ENCODE measurements around the gene ADCY10.
"Not testable (repeated sequence)": the region's sequence is repeated elsewhere in the genome, so short reads cannot be mapped to it uniquely, and the experiment has no call there.

Gene ADCY10

DNA sequence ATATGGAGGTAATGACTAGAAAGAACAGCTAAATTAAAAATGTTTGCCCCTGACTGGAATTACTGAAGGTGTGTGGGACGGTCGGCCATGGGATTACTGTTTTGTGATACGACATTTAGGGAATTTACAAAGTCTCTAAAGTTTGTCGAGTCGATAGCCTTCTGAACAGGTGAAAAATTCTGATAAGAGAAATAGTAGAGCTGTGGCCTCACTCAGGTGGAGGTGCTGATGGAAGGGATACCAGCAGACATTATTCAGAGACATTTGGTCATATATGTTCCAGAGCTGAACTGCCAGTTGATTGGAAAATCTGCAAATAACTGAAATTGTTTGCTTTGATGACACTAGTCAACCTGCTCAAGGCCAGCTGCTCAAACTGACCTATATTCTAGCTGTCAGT, 71.1 kb downstream of the ADCY10 start:
- DNase-seq (ENCODE audit: low read depth): no peak
- H3K4me3 ChIP-seq (ENCODE audit: low read depth, low read length): no peak overlapping the region
- TF ChIP-seq, protein P1, sequence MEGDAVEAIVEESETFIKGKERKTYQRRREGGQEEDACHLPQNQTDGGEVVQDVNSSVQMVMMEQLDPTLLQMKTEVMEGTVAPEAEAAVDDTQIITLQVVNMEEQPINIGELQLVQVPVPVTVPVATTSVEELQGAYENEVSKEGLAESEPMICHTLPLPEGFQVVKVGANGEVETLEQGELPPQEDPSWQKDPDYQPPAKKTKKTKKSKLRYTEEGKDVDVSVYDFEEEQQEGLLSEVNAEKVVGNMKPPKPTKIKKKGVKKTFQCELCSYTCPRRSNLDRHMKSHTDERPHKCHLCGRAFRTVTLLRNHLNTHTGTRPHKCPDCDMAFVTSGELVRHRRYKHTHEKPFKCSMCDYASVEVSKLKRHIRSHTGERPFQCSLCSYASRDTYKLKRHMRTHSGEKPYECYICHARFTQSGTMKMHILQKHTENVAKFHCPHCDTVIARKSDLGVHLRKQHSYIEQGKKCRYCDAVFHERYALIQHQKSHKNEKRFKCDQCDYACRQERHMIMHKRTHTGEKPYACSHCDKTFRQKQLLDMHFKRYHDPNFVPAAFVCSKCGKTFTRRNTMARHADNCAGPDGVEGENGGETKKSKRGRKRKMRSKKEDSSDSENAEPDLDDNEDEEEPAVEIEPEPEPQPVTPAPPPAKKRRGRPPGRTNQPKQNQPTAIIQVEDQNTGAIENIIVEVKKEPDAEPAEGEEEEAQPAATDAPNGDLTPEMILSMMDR (IDR thresholded peaks at IDR 0.05; ENCODE audit: low read depth, low read length, missing control alignments): no peak

DNA sequence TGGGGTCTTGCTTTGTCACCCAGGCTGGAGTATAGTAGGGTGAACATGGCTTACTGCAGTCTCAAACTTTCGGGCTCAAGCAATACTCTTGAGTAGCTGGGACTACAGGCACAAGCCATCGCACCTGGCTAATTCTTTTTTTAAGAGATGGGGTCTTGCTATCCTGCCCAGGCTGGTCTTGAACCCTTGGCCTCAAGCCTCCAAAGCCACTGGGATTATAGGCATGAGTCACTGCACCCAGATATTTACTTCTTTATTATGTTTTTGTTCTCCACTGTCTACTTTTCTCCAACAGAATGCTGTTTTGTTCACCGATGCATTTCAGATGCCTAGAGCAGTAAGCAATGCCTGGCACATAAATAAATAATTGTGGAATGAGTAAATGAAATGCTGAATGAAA, 72.4 kb downstream of the ADCY10 start:
- TF ChIP-seq, protein P1 (IDR thresholded peaks at IDR 0.05; ENCODE audit: low read depth, low read length, missing control alignments): no peak
- no peak for DNase-seq (ENCODE audit: low read depth)
- H3K4me3 ChIP-seq (ENCODE audit: low read depth, low read length): no peak overlapping the region

DNA sequence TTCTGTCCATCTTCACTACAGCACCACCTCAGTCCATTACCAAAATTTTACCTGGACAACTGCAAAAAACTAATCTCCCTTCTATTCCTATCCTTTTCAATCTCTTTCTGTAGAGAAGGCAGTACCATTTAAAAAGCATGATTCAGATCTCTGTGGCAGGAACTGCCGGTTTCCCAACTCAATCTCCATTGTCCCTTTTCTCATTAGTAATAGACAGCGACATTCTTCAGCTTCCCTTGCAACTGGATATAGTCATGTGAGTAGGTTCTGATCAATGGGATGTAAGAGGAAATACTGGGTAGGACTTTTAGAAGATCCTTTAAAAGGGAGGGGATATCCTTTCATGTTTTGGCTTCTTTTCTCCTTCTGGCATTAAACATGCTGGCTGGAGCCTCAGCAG, 74.9 kb downstream of the ADCY10 start:
- TF ChIP-seq, protein P1 (IDR thresholded peaks at IDR 0.05; ENCODE audit: low read depth, low read length, missing control alignments): no peak
- no peak overlapping the region for H3K4me3 ChIP-seq (ENCODE audit: low read depth, low read length)
- DNase-seq (ENCODE audit: low read depth): no peak

DNA sequence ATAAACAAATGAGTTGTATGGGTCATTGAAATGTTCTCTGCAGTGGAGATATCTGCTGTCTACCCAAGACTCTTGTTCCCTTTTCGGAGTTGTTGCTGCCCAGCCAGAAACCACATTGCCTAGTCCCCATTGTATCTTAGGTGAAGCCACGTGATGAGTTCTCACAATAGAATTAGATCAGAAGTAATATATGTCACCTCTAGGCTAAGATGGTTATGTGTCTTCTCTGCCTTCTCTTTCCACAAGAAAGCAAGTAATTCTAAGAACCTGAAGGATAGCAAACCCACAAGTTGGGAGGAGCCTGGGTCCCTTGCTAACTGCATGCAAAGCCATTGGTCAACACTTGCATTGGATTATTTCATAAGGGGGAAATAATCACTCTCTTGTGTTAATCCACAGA, 76.6 kb downstream of the ADCY10 start:
- no peak overlapping the region for H3K4me3 ChIP-seq (ENCODE audit: low read depth, low read length)
- TF ChIP-seq, protein P1 (IDR thresholded peaks at IDR 0.05; ENCODE audit: low read depth, low read length, missing control alignments): no peak
- DNase-seq (ENCODE audit: low read depth): no peak

DNA sequence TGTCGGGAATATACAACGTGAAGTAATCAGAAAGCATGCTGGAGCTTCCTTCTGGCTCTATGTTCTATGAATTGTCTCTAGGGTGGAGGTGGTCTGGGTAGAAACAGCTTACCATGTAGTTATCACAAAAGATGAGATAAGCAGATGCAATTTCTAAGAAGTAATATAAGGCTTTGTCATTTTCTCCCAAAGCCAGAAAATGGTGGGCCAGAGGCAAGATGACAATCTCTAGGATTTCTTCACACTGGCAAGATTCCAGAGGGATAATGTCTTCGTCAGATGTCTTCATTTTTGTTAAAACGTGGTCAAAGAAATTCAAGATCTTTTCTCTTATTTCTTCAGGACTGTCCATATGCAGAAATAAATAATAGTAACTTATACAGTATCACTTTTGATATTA, 77.7 kb downstream of the ADCY10 start:
- TF ChIP-seq, protein P1 (IDR thresholded peaks at IDR 0.05; ENCODE audit: low read depth, low read length, missing control alignments): no peak
- no peak for DNase-seq (ENCODE audit: low read depth)
- H3K4me3 ChIP-seq (ENCODE audit: low read depth, low read length): no peak overlapping the region

DNA sequence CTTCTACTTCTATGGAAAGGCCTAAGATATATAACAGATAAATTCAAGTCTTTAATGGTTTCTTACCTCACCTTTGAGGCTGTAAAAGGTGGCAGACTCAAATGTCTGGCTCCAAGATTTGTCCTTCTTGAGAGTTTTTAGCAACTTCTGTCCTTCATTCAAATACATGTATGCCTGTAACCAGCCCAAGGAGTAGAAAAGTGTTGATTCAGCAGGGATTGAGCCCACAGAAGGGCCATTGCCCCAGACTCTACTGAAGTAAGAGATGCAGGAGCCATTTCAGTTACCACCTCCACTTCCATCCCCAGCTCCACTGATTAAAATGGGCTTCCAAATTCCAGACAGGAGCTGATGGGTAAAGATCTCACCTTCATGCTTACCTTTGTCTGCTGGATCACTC, 80.0 kb downstream of the ADCY10 start:
- DNase-seq (ENCODE audit: low read depth): no peak
- no peak overlapping the region for H3K4me3 ChIP-seq (ENCODE audit: low read depth, low read length)
- TF ChIP-seq, protein P1 (IDR thresholded peaks at IDR 0.05; ENCODE audit: low read depth, low read length, missing control alignments): no peak

DNA sequence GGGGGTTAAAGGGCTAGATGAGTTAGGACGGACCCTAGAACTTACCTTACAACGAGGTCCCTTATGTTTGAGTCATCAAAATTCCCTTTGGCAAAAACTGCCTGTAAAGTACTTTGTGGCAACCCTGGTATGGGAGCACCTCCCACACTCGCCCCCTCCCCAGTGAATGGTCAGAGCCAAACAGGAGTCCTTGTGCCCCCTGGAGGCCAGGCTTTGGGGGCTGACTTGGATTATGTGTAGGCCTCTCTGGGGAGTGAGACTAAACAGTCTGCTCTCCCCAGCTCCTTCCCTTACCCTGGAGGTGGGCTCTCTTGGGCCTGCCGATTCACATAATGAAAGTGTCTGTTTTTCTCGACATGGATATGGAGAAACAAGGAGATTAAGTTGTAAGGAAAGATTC, 81.2 kb downstream of the ADCY10 start:
- TF ChIP-seq, protein P1 (IDR thresholded peaks at IDR 0.05; ENCODE audit: low read depth, low read length, missing control alignments): no peak
- no peak for DNase-seq (ENCODE audit: low read depth)

DNA sequence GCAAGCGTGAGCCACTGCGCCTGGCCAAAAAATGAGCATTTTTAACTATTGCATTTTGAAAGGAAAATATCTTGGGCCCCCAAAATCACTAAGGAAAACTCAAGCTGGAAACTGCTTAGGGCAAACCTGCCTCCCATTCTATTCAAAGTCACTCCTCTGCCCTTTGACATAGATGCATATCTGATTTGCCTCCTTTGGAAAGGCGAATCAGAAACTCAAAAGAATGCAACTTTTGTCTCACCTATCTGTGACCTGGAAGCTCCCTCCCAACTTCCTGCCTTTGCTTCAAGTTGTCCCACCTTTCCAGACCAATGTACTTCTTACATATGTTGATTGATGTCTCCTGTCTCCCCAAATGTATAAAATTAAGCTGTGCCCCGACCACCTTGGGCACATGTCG, 83.3 kb downstream of the ADCY10 start:
- not testable (repeated sequence) for DNase-seq (ENCODE audit: low read depth); H3K4me3 ChIP-seq (ENCODE audit: low read depth, low read length)

More for the DNA sequence above, 81.2 kb downstream of the ADCY10 start:
- H3K4me3 ChIP-seq (ENCODE audit: low read depth, low read length): no peak overlapping the region
